RWPE2 (cell line): ENCODE results near the gene MPPED1.

Source experiments
- ATAC-seq: fragments of 200-7000 bp; cut with Tn5 transposase; 3 replicates; pipeline ENCODE4 v1.9.1; 2021; ENCODE audit warnings: low read depth
- DNase-seq: peaks from one replicate; pipeline ENCODE4 v3.0.0-alpha.2; 2020; ENCODE audit warnings: low spot score
- H3K27ac ChIP-seq: fragments of 450-650 bp; 2 replicates; pipeline ENCODE4 v1.5.1; 2017; ENCODE audit warnings: mild to moderate bottlenecking; ENCODE audit not compliant: poor library complexity, severe bottlenecking
- H3K27me3 ChIP-seq: fragments of 250-450 bp; sonication (Bioruptor Pico); 2 replicates; pipeline ENCODE4 v1.5.1; 2021; ENCODE audit warnings: mild to moderate bottlenecking, moderate library complexity; ENCODE audit not compliant: insufficient read depth, poor library complexity, severe bottlenecking
- H3K36me3 ChIP-seq: fragments of 250-450 bp; sonication (Bioruptor Pico); 2 replicates; pipeline ENCODE4 v1.5.1; 2020; ENCODE audit warnings: low read depth, mild to moderate bottlenecking, moderate library complexity
- H3K4me1 ChIP-seq: fragments of 250-450 bp; sonication (Bioruptor Pico); 2 replicates; pipeline ENCODE4 v1.5.1; 2021; ENCODE audit warnings: mild to moderate bottlenecking, moderate library complexity; ENCODE audit not compliant: insufficient read depth, poor library complexity, severe bottlenecking
- H3K4me3 ChIP-seq: fragments of 250-450 bp; sonication (Bioruptor Pico); 2 replicates; pipeline ENCODE4 v1.5.1; 2021; ENCODE audit warnings: mild to moderate bottlenecking, moderate library complexity; ENCODE audit not compliant: severe bottlenecking
- H3K9me3 ChIP-seq: fragments of 250-450 bp; sonication (Bioruptor Pico); 2 replicates; pipeline ENCODE4 v1.5.1; 2021; ENCODE audit warnings: mild to moderate bottlenecking, moderate library complexity; ENCODE audit not compliant: severe bottlenecking
- CTCF ChIP-seq: fragments of 450-650 bp; IDR thresholded peaks from one replicate; pipeline ENCODE4 v1.5.1; 2017; ENCODE audit warnings: mild to moderate bottlenecking, moderate library complexity; ENCODE audit not compliant: poor library complexity, severe bottlenecking

The MPPED1 gene

GRCh38 chr22:43520632-43521039 is 108.8 kb downstream of the MPPED1 start:
- Histone ChIP-seq H3K27me3 (no peaks in the 10 kb centered on the region), H3K9me3 (no peaks in the 10 kb centered on the region), H3K27ac (no peak overlapping the region), H3K4me3 (no peak overlapping the region), H3K4me1 (peaks cover 13% of the 10 kb centered on the region), H3K36me3 (no peaks in the 10 kb centered on the region)
- TF ChIP-seq CTCF, result no peak
- ATAC-seq (no peak), DNase-seq (no peak)

DNA sequence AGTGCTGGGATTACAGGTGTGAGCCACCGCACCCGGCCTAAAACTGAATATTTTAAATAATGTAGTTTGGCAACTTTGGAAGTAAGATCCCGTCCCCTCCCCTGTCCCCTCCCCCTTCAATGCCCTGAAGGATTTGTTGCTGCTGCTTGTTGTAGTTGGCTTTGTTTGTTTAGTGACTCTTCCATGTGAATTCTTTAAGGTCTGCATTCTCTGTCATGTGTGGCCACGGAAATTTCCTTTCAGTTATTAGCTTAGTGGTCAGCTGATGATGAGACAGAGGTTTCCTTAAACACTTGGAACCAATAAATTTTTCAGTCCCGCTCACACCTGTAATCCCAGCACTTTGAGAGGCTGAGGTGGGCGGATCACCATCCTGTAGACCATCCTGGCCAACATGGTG is 109.9 kb downstream of the MPPED1 start:
- Histone ChIP-seq H3K36me3 (no peaks in the 10 kb centered on the region), H3K9me3 (no peaks in the 10 kb centered on the region), H3K4me1 (peaks cover 15% of the 10 kb centered on the region), H3K4me3 (no peak overlapping the region), H3K27ac (no peak overlapping the region), H3K27me3 (no peaks in the 10 kb centered on the region)
- TF ChIP-seq CTCF, result no peak
- no peak for DNase-seq
- ATAC-seq, result peak; percentile 89

DNA sequence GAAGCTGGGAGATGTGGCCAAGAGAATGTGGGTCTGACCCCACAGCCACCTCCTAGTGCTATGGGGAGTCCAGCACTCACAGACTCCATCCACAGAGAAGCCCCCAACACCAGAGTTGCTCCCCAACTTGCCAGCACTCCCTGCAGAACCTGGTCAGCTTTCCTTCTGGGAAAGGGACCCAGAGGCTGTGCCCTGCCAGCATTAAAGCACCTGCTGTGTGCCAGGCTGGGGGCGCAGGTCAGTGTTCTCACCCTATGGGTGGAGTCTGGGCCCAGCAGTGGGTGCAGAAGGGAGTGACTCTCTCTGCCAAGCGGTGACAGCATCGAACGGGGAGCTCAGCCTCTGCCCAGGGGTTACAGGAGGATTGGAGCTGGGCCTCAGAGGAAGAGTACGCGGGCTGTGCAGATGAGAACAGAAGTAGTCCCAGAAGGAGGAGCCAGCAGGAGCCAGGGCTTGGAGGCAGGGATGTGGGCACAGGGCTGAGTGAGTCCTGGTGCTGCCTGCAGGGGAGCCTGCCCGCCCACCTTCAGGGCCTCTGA is 114.4 kb downstream of the MPPED1 start:
- no peak for DNase-seq
- no peak for TF ChIP-seq CTCF
- no peak overlapping the region for H3K27ac ChIP-seq
- H3K4me3 ChIP-seq, result no peak overlapping the region
- H3K27me3 ChIP-seq, result no peaks in the 10 kb centered on the region
- no peaks in the 10 kb centered on the region for H3K36me3 ChIP-seq
- ATAC-seq, result no peak
- peaks cover 27% of the 10 kb centered on the region for H3K4me1 ChIP-seq
- no peaks in the 10 kb centered on the region for H3K9me3 ChIP-seq

DNA sequence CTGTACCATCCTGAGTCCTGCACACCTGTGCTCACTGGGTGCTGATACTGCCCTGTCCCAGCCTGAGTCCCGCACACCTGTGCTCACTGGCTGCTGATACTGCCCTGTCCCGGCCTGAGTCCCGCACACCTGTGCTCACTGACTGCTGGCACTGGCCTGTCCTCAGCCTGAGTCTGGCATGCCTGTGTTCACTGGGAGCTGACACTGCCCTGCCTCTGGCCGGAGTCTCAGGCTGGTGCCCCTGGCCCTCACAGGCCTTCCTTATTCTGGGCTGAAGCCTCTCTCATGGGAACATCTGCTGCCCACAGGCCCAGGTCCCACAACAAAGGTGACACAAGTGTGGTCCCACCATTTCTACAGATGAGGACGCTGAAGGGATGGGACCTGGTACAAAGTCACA is 115.1 kb downstream of the MPPED1 start:
- TF ChIP-seq CTCF, result no peak
- peaks cover 22% of the 10 kb centered on the region for H3K4me1 ChIP-seq
- H3K9me3 ChIP-seq, result no peaks in the 10 kb centered on the region
- no peaks in the 10 kb centered on the region for H3K27me3 ChIP-seq
- H3K27ac ChIP-seq, result no peak overlapping the region
- H3K36me3 ChIP-seq, result no peaks in the 10 kb centered on the region
- DNase-seq, result no peak
- no peak overlapping the region for H3K4me3 ChIP-seq
- no peak for ATAC-seq

GRCh38 chr22:43528601-43529360 is 117.0 kb downstream of the MPPED1 start:
- H3K36me3 ChIP-seq, result no peaks in the 10 kb centered on the region
- no peak for TF ChIP-seq CTCF
- DNase-seq, result no peak
- H3K4me1 ChIP-seq, result peaks cover 18% of the 10 kb centered on the region
- H3K9me3 ChIP-seq, result no peaks in the 10 kb centered on the region
- H3K4me3 ChIP-seq, result no peak overlapping the region
- no peak for ATAC-seq
- H3K27ac ChIP-seq, result no peak overlapping the region
- H3K27me3 ChIP-seq, result no peaks in the 10 kb centered on the region
